GM21786 (cell line): ENCODE data around the gene HOXC12.

ENCODE experiments used
- ATAC-seq: cut with Tn5 transposase; IDR thresholded peaks from one replicate; pipeline ENCODE4 v1.9.1; 2021; ENCODE audit not compliant: unreplicated experiment

The HOXC12 gene

GRCh38 chr12:54005853-54006558 is 51.3 kb downstream of the HOXC12 start:
- ATAC-seq = peak; percentile 74

- ATAC-seq = no peak
Measured at GRCh38 chr12:54006559-54007220, 52.0 kb downstream of the HOXC12 start.

DNA sequence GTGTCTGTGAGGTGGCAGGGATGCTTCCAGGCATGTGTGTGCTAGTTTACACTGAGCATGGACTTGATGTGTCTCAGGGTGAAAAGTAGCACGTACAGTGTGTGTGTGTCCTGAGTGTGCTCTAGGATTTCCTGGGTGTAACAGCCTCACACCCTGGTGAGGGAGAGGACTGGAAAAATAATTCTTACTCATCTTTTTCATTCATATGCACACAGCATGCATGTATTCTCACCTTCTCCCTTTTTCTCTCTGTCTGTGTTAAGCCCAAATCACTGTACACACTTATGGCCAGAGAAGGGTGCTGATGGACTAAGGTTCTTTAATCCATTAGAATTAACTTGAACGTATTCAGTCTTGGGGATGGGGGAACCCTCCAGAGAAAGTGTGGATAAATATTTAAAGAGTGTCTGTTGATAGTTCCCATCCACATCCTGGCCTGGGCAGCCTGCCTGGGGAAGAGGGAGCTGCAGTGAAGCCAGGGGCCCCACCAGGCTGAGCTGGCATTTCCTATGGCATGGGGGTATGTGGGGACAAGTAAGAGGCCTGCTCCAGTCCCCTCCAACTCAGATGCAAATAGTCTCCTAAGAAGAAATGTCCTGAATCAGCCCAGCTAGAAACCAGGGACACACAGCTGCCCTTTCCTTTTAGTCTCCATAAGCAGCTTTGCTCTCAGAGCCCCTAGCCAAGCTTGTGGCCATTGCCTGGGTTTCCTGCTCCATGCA is 53.0 kb downstream of the HOXC12 start:
- no peak for ATAC-seq

DNA sequence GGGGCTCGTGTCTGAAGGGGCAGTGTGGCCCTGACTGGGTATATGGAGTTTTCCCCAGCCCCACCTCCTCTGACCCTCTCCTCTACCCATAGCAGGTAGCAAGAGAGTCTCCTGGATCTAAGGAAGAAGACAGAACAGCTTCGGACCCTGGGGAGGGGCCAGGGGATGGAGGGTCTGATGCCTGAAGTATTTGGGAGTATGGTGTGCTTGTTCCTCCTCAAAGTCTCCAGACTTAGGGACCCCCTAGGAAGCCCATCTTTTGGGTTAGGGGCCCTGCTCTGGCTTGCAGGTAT is 53.5 kb downstream of the HOXC12 start:
- no peak for ATAC-seq
